Femur (tissue), 1 donor: ENCODE measurements around the gene S1PR4.
"Not testable (repeated sequence)": the region's sequence is repeated elsewhere in the genome, so short reads cannot be mapped to it uniquely, and the experiment has no call there.

Source experiments
- DNase-seq: peaks from one replicate; pipeline ENCODE4 v3.0.0-alpha.2; 2017

The S1PR4 gene

GRCh38 chr19:3153286-3154230, 25.0 kb upstream of the S1PR4 start:
- DNase-seq, result no peak

DNA sequence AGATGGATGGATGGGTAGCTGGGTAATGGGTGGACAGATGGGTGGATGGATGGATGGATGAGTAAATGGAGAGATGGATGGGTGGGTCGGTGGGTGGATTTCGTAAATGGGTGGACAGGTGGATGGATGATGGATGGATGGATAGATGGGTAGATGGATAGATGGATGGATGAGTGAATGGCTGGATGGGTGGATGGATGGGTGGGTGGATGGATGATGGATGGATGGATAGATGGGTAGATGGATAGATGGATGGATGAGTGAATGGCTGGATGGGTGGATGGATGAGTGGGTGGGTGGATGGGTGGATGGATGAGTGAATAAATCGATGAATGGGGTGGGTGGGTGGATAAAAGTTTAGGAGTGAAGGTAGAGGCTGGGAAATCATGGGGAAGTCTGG, 24.1 kb upstream of the S1PR4 start:
- not testable (repeated sequence) for DNase-seq

GRCh38 chr19:3154957-3155736, 23.4 kb upstream of the S1PR4 start:
- DNase-seq, result peak; percentile 76

GRCh38 chr19:3157096-3157845, 21.3 kb upstream of the S1PR4 start:
- no peak for DNase-seq

DNA sequence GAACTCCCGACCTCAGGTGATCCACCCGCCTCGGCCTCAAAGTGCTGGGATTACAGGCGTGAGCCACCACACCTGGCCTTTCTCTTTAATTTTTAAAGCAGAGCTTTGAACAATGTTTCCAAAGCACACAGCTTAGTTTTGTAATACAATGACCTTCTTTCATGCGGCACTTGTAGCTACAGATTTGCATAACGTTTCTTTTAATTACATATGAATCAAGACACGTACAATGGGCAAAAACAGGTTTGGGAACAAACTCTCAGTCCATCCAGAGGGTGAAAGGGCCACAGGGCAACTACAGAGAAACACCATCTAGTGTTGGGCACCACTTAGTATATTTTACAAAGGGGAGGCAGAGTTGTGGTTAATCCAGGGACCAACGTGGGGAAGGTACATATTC, 19.0 kb upstream of the S1PR4 start:
- DNase-seq, result no peak

DNA sequence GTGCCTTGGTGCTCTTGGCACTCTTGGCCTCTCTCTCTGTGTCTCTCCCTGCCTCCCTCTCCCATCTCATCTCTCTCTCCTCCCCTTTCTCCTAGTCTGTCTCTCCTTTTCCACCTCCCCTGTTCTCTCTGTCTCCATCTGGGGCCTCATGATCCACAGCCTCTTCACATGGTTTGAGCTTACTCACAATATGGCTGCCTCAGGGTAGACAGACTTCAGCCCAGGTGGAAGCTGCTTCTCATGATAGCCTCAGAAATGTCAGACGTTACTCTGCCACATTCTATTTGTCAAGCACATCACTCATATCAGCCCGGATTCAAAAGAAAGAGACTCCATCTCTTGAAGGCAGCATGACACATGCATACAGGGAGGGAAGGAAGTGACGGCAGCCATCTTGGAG, 18.4 kb upstream of the S1PR4 start:
- DNase-seq, result no peak

- no peak for DNase-seq
These were observed 17.1 kb upstream of the S1PR4 start for GRCh38 chr19:3161453-3161852.

DNA sequence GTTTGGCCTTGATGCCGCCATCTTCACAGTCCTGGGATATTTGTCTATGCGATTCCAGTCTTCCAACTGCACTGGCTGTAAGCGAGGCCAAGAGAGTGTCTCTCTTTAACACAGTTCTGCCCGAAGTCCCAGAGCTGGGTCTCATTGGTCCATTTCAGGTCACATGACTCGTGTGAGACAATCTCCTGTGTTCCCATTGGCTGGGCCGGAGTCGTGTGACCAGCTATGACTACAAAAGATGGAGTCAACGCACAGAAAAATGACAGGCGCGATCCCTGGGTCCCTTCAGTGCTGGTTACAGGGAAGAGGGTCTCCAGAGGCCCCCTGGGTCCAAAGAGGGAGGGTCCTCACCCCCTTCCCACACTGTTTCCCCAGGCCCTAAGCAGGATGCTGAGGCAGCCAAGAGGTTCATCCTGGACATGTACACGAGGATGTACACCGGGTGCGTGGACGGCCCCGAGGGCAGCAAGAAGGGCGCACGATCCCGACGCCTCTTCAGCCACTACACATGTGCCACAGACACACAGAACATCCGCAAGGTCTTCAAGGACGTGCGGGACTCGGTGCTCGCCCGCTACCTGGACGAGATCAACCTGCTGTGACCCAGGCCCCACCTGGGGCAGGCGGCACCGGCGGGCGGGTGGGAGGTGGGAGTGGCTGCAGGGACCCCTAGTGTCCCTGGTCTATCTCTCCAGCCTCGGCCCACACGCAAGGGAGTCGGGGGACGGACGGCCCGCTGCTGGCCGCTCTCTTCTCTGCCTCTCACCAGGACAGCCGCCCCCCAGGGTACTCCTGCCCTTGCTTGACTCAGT, 15.9 kb upstream of the S1PR4 start:
- DNase-seq, result no peak

- peak; percentile 73 for DNase-seq
These were observed 15.2 kb upstream of the S1PR4 start for GRCh38 chr19:3163230-3163886.

- no peak for DNase-seq
These were observed 14.6 kb upstream of the S1PR4 start for GRCh38 chr19:3163943-3164342.

GRCh38 chr19:3167533-3168272, 10.9 kb upstream of the S1PR4 start:
- no peak for DNase-seq

- no peak for DNase-seq
These were observed 6.5 kb upstream of the S1PR4 start for GRCh38 chr19:3171894-3172672.

DNA sequence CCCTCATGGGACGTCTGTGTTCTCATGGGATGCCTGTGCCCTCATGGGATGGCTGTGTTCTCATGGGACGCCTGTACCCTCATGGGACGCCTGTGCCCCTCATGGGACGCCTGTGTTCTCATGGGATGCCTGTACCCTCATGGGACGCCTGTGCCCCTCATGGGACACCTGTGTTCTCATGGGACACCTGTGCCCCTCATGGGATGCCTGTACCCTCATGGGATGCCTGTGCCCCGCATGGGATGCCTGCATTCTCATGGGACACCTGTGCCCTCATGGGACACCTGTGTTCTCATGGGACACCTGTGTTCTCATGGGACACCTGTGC, 5.9 kb upstream of the S1PR4 start:
- DNase-seq, result not testable (repeated sequence)

DNA sequence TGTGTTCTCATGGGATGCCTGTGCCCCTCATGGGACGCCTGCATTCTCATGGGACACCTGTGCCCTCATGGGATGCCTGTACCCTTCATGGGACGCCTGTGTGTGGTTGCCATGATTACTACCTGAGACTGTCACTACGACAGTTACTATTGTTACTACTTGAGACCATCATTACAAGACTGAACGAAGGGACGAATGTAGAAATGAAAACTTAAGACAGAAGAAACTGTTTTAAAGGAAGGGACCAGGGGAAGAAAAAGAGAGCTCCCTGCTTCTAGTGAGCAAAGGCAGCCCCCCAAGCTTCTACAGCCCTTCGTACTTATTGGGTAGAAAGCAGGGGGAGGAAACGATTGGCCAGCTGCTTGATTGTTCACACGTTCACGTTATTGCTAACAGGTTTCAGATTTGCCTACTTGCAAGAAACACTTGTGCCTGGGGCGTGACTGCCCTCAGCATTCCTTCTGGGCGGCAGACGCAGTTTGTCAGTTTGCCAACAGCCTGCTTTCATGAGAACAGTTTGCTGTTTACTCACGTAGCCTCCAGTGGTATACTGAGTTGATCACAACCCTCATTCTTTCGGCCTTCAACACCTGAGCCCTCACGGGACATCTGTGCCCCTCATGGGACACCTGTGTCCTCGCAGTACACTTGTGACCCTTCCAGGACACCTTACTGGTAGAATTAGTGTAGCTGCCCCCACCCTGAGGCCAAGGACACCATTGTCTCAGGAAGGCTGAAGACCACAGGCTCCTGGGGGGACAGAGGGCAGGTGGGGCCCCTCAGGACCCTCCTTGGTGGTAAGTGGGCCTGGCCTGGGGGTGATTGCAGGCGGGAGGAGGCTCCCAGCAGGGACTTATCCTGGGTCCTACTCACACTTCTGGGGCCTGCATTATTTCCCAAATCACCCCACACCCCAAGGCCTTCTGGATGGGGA, 2.5 kb upstream of the S1PR4 start:
- no peak for DNase-seq

DNA sequence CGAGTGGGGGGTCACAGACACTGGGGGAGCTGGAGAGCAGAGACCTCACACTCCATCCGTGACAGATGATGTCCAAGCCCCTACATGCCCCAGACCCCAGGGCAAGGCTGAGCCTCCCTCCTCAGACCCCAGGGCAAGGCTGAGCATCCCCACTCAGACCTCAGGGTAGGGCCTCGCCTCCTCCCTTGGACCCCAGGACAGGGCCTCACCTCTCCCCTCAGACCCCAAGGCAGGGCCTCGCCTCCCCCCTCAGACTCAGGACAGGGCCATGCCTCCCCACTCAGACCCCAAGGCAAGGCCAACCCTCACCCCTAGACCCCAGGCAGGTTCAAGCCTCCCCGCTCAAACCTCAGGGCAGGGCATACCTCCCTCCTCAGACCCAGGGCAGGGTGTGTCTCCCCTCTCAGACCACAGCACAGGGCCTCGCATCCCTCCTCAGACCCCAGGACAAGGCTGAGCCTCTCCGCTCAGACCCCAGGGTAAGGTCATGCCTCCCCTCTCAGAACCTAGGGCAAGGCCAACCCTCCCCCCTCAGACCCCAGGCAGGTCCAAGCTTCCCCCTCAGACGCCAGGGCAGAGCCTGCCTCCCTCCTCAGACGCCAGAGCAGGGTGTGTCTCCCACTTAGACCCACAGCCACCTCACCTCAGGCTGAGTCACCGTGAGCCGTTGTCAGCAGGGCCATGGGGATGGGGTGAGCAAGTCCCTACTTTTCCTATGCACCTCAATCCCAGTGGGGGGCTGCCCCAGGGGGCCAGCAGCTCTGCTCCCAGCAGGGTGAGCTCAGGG, 1.7 kb upstream of the S1PR4 start:
- DNase-seq, result no peak

DNA sequence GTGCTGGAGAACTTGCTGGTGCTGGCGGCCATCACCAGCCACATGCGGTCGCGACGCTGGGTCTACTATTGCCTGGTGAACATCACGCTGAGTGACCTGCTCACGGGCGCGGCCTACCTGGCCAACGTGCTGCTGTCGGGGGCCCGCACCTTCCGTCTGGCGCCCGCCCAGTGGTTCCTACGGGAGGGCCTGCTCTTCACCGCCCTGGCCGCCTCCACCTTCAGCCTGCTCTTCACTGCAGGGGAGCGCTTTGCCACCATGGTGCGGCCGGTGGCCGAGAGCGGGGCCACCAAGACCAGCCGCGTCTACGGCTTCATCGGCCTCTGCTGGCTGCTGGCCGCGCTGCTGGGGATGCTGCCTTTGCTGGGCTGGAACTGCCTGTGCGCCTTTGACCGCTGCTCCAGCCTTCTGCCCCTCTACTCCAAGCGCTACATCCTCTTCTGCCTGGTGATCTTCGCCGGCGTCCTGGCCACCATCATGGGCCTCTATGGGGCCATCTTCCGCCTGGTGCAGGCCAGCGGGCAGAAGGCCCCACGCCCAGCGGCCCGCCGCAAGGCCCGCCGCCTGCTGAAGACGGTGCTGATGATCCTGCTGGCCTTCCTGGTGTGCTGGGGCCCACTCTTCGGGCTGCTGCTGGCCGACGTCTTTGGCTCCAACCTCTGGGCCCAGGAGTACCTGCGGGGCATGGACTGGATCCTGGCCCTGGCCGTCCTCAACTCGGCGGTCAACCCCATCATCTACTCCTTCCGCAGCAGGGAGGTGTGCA, 587 bp downstream of the S1PR4 start:
- no peak for DNase-seq

GRCh38 chr19:3179739-3180293, 1.2 kb downstream of the S1PR4 start:
- DNase-seq, result no peak
